SK-N-SH (cell line): Measurements from ENCODE around the gene RANBP10. TPM values are rescaled to one million over a fixed set of nuclear protein-coding genes. Genes with fewer than 3 reads are reported as not detected.

Experiments
- CTCF ChIA-PET: fragments of 300-600, 350-600 bp; formaldehyde crosslinking; extraction: SDS; loops from one replicate; lab custom pipeline; 2021; lab: Yijun Ruan, JAX
- POLR2A ChIA-PET: fragments of 350-600 bp; sonication (Branson Sonifier 250); formaldehyde crosslinking; extraction: SDS; loops from one replicate; lab custom pipeline; 2020; ENCODE audit warnings: antibody characterized with exemption, inconsistent platforms; lab: Yijun Ruan, JAX
- DNase-seq: peaks from one replicate; pipeline ENCODE4 v3.0.0; 2012
- H2AFZ ChIP-seq: fragments of 200-600 bp; sonication (generic); 2 replicates; pipeline ENCODE4 v1.8.1; 2016; ENCODE audit warnings: antibody characterized with exemption, mild to moderate bottlenecking, low read depth
- H3F3A ChIP-seq: fragments of 200-600 bp; sonication (generic); replicated peaks from 2 replicates; pipeline ENCODE3; 2016; ENCODE audit warnings: antibody characterized with exemption, mild to moderate bottlenecking; ENCODE audit not compliant: insufficient read depth
- H3K27ac ChIP-seq, 2 experiments: fragments of 200-500 bp in 1 of 2; fragments of 200-600 bp in 1 of 2; sonication (Bioruptor generic) in 1 of 2; sonication (generic), shearing (Covaris generic) in 1 of 2; 2 replicates each; pipeline versions ENCODE4 v1.5.1 to v1.6.1; 2014 to 2016; ENCODE audit warnings: low read depth in 2 of 2, inconsistent platforms in 1 of 2, low read length in 1 of 2, mild to moderate bottlenecking in 1 of 2, mixed read lengths in 1 of 2
- H3K27me3 ChIP-seq: fragments of 200-600 bp; sonication (generic), shearing (Covaris generic); 2 replicates; pipeline ENCODE4 v1.6.1; 2016; ENCODE audit warnings: mixed run types; ENCODE audit not compliant: insufficient read depth
- H3K36me3 ChIP-seq, 2 experiments: fragments of 200-500 bp in 1 of 2; fragments of 200-600 bp in 1 of 2; sonication (Bioruptor generic) in 1 of 2; sonication (generic) in 1 of 2; replicated peaks in 1 of 2; 2 replicates each; pipeline versions ENCODE3 to v1.5.1; 2014 to 2016; ENCODE audit warnings: low read length in 1 of 2, mild to moderate bottlenecking in 1 of 2; ENCODE audit not compliant: insufficient read depth in 2 of 2, control insufficient read depth in 1 of 2
- H3K4me1 ChIP-seq, 2 experiments: fragments of 200-500 bp in 1 of 2; fragments of 200-600 bp in 1 of 2; sonication (Bioruptor generic) in 1 of 2; sonication (generic), shearing (Covaris generic) in 1 of 2; 2 replicates each; pipeline versions ENCODE4 v1.5.1 to v1.6.1; 2014 to 2016; ENCODE audit warnings: low read depth in 1 of 2, low read length in 1 of 2, mixed run types in 1 of 2; ENCODE audit not compliant: insufficient read depth in 2 of 2, control insufficient read depth in 1 of 2
- H3K4me2 ChIP-seq: fragments of 200-600 bp; sonication (generic), shearing (Covaris generic); 2 replicates; pipeline ENCODE4 v1.6.1; 2017; ENCODE audit warnings: mixed run types
- H3K4me3 ChIP-seq, 2 experiments: fragments of 200-500 bp in 1 of 2; fragments of 200-600 bp in 1 of 2; sonication (Bioruptor generic) in 1 of 2; sonication (generic), shearing (Covaris generic) in 1 of 2; 2 replicates each; pipeline versions ENCODE4 v1.5.1 to v1.8.1; 2014 to 2016; ENCODE audit warnings: low read depth in 2 of 2, inconsistent platforms in 1 of 2, low read length in 1 of 2, mild to moderate bottlenecking in 1 of 2, mixed read lengths in 1 of 2, moderate library complexity in 1 of 2
- H3K79me2 ChIP-seq: fragments of 200-600 bp; sonication (generic); 2 replicates; pipeline ENCODE4 v1.8.1; 2017; ENCODE audit warnings: mild to moderate bottlenecking; ENCODE audit not compliant: insufficient read depth
- H3K9ac ChIP-seq: fragments of 200-600 bp; sonication (generic); 2 replicates; pipeline ENCODE4 v1.6.1; 2017; ENCODE audit warnings: mixed run types
- H3K9me2 ChIP-seq: fragments of 200-600 bp; sonication (generic); 2 replicates; pipeline ENCODE4 v1.6.1; 2017; ENCODE audit warnings: mixed run types
- H3K9me3 ChIP-seq: fragments of 200-600 bp; sonication (generic); 2 replicates; pipeline ENCODE4 v1.6.1; 2017; ENCODE audit warnings: mixed run types, mild to moderate bottlenecking, moderate library complexity
- H4K20me1 ChIP-seq: fragments of 200-600 bp; sonication (generic); 2 replicates; pipeline ENCODE4 v1.6.1; 2017; ENCODE audit warnings: mild to moderate bottlenecking, mixed run types; ENCODE audit not compliant: insufficient read depth
- CHD2 ChIP-seq: fragments of 150-350 bp; IDR thresholded peaks from 2 replicates; pipeline ENCODE4 v1.6.1; 2018; ENCODE audit warnings: low read length; ENCODE audit not compliant: partially characterized antibody
- FOXJ3 ChIP-seq: sonication (generic); formaldehyde crosslinking; IDR thresholded peaks from 2 replicates; pipeline ENCODE4 v1.5.1; 2020; ENCODE audit warnings: mild to moderate bottlenecking, missing genetic modification reagents
- JUND ChIP-seq: IDR thresholded peaks from 2 replicates; pipeline ENCODE4 v1.4.0; 2012
- MEF2A ChIP-seq: IDR thresholded peaks from 2 replicates; pipeline ENCODE4 v1.4.0; 2012; ENCODE audit warnings: low read depth, borderline replicate concordance
- PBX3 ChIP-seq: IDR thresholded peaks from 2 replicates; pipeline ENCODE4; 2012
- POLR2AphosphoS5 ChIP-seq: IDR thresholded peaks from 2 replicates; pipeline ENCODE4 v1.6.1; 2012; ENCODE audit warnings: low read depth, low read length
- RFX5 ChIP-seq: IDR thresholded peaks from 2 replicates; pipeline ENCODE4 v1.6.1; 2012; ENCODE audit warnings: mild to moderate bottlenecking, improper control_type of control experiment, low read length
- SIN3A ChIP-seq: IDR thresholded peaks from 2 replicates; pipeline ENCODE4 v1.6.1; 2012; ENCODE audit warnings: low read depth, mild to moderate bottlenecking, low read length, moderate library complexity, borderline replicate concordance
- WGBS: methylation state at CpG from one replicate; pipeline ENCODE4 v1.1.6; 2017; ENCODE audit warnings: low lambda C conversion rate; 5-methylcytosine and 5-hydroxymethylcytosine counted together
- polyA plus RNA-seq, 3 experiments: library from polyadenylated mRNA; depleted of rRNA; stranded (reverse); fragments of >200 nt; gene quantifications; 2 replicates each; pipeline ENCODE4 v1.2.3, GENCODE V29; 2012

Gene RANBP10
- polyA plus RNA-seq, 1 of the 3 experiments (the other 2 are of a cell fraction): 12.1 TPM

DNA sequence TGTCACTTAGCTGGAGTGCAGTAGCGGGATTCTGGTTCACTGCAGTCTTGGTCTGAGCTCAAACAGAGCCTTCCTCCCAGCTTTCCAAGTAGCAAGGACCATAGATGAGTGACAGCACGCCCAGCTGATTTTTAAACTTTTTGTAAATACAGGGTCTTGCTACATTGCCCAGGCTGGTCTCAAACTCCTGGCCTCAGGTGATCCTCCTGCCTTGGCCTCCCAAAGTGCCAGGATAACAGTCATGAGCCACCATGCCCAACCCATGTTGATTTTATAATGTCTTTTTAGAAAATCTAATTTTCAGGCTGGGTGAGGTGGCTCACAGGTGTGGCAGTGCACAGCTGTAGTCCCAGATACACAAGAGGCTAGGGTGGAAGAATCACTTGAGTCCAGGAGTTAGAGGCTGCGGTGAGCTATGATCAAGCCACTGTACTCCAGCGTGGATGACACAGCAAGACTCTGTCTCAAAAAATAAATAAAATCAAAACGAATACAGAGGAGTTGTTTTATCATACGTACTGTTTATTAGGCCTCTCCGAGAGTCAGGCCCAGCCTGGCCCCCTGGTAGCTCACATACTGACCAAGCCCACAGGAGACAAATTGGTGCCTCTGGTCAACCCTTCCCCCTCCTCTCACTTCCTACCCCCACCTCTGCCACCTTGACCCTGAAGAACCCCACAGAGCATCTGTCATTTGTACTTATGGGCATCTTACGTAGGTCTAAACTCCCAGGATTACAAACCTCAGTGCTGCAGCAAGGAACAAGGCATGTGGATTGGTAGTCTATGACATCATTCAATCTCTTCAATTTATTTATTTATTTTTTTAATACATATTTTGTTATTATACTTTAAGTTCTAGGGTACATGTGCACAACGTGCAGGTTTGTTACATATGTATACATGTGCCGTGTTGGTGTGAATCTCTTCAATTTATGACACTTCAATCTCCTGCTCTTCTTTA, 126.1 kb downstream of the RANBP10 start:
- no peak for DNase-seq
- WGBS: 89% methylated on average over 10 of the region's 10 CpGs
- H3K9me3 ChIP-seq: no peaks in the 10 kb centered on the region
- H3K27ac ChIP-seq: no peak overlapping the region
- no peaks in the 10 kb centered on the region for H3K9me2 ChIP-seq
- CTCF ChIA-PET: interaction anchor here (0.8 to 4.2 kb wide), 5 partner anchors 7 to 136 kb away, joined by 3 to 23 read pairs (median 4); no protein-coding TSS in a partner anchor
- no peaks in the 10 kb centered on the region for H3K27me3 ChIP-seq
- H3K4me1 ChIP-seq: no peaks in the 10 kb centered on the region; a peak in 1 of 4 replicates
- POLR2A ChIA-PET: no interaction called here
- no peaks in the 10 kb centered on the region for H4K20me1 ChIP-seq
- H2AFZ ChIP-seq: no peak overlapping the region
- H3K9ac ChIP-seq: no peak overlapping the region
- peaks cover 19 to 21% of the 10 kb centered on the region in 2 experiments for H3K36me3 ChIP-seq
- no peaks in the 10 kb centered on the region for H3F3A ChIP-seq
- no peaks in the 10 kb centered on the region for H3K79me2 ChIP-seq
- H3K4me3 ChIP-seq: no peak overlapping the region
- TF ChIP-seq RFX5 (no peak), SIN3A (no peak), JUND (no peak), POLR2AphosphoS5 (no peak), PBX3 (no peak), CHD2 (no peak)
- H3K4me2 ChIP-seq: no peak overlapping the region

GRCh38 chr16:67678354-67679023, 127.9 kb downstream of the RANBP10 start:
- Histone ChIP-seq H3K4me3 (no peak overlapping the region), H3K36me3 (peaks cover 12 to 19% of the 10 kb centered on the region in 2 experiments), H2AFZ (no peak overlapping the region), H3K27me3 (no peaks in the 10 kb centered on the region), H3K4me1 (peaks cover 7 to 14% of the 10 kb centered on the region in 2 experiments; a peak in 2 of 4 replicates), H3K79me2 (no peaks in the 10 kb centered on the region), H3K4me2 (no peak overlapping the region), H4K20me1 (no peaks in the 10 kb centered on the region), H3F3A (no peaks in the 10 kb centered on the region), H3K9ac (no peak overlapping the region), H3K9me2 (no peaks in the 10 kb centered on the region), H3K9me3 (no peaks in the 10 kb centered on the region), H3K27ac (no peak overlapping the region)
- 94% methylated on average over 12 of the region's 12 CpGs for WGBS
- CTCF ChIA-PET: interaction anchor here (2.2 kb wide), 1 partner anchor 138 kb away, joined by 11 read pairs; no protein-coding TSS in a partner anchor
- no peak for DNase-seq
- POLR2A ChIA-PET: no interaction called here
- TF ChIP-seq MEF2A: no peak
- no peak for TF ChIP-seq FOXJ3 (CRISPR knock-in tag)
